HS-27A (cell line): ENCODE data around the gene ZBTB17.
A peak's percentile ranks its signal among the peaks of the same experiment; 100 is the strongest.
"Not testable (repeated sequence)": the region's sequence is repeated elsewhere in the genome, so short reads cannot be mapped to it uniquely, and the experiment has no call there.

ENCODE experiments used
- DNase-seq: peaks from one replicate; pipeline ENCODE4 v3.0.0-alpha.2; 2012; ENCODE audit warnings: low read depth, missing footprints

ZBTB17 gene

DNA sequence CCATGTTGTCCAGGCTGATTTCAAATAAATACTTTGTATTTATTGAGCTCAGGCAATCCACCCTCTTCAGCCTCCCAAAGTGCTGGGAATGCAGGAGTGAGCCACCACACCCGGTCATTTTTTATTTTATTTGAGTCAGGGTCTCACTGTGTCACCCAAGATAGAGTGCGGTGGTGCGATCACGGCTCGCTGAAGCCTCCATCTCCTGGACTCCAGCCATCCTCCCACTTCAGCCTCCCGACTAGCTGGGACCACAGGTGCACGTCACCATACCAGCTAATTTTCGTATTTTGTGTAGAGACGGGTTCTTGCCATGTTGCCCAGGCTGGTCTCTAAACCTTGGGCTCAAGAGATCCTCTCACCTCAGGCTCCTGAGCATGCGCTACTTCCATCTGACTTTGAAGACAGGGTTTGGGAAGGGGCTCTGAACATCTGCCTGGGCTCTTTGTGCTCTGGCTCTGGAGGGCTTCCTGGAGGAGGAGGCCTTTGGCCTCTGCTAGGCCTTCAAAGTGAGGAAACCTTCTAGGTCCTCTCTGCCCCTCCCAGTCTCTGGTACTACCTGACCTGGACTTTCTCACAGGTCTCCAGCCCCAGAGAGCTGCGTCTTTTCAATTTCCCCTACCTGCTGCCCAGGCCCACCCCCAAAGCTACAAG, 36.2 kb upstream of the ZBTB17 start:
- no peak for DNase-seq

DNA sequence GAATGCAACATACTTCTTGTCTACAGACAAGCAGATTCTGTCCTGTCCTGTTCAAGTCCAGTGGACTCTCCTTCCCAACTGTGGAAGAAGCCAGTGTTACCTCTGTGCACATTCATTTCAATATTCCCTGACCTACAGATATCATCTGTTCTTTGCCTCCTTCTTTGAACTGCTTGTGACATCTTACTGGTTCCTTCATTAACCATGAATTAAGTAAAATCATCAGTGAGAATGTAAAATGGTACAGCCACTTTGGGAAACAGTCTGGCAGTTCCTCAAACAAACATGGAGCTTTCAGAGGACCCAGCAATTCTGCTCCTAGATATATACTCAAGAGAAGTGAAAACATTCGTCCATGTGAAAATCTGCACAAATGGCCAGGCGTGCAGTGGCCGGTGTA, 34.9 kb upstream of the ZBTB17 start:
- DNase-seq = no peak

DNA sequence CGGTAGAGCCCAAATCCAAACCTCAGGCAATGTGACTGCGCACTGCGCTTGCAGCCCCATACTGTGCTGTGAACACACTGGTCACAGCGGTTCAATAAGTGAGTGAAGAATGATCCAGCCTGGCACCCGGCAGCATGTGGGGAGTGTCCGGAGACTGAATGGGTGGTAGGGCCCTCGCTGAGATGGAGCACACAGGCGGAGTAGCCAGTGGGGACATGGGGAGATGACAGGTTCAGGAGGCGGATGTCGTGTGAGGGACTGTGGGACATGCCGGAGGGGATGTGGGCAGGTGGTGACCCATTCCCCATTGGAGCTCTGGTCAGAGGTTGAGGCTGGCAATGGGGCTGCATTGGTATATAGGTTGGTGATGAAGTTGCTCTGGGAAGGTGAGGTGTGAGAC, 33.8 kb upstream of the ZBTB17 start:
- DNase-seq = no peak

DNA sequence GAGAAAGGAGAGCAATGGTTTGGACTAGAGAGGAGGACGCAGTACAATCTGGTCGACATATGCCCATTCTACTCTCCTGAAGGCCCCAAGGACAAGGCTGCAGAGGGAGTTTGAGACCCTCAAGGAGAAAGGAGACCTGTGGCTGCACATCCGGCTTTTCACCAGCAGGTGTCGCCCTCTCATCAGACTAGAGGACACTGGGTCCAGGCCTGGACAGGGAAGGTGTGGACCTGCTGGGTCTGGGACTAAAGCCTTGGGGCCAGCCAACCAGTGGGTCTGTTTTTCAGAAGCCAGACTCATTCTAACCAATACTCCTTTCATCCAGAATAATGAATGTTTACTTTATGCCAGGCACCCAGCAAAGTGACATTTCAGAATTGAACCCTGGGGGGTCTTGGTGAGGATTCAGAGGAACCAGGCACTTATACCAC, 33.1 kb upstream of the ZBTB17 start:
- DNase-seq = peak; percentile 51

DNA sequence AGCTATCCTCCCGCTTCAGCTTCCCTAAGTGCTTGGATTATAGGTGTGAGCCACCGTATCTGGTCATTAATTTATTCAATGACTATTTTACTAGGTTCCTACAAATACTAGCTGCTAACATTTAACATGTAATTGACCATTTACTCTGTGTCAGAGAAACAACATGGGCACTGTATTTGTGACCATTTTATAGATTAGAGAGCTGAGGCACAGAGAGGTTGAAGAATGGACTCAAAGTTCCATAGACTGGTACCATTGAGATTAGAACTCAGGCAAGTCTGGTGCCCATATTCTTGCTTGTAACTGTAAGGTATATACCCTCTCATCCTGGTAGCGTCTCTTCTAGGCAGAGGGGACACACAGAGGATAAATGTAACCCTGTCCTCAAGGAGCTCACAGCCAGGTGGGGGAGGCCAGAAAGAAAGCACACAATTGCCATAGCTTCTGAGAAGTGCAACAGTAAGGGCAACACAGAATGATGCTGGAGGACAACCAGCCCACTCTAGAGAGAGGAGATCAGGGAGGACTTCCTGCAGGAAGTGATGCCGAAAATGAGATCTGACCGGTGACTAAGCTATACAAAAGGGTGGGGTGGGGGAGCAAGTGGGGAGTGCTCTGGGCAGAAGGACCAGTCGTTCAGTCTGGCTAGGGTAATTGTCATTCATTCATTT, 31.9 kb upstream of the ZBTB17 start:
- no peak for DNase-seq

DNA sequence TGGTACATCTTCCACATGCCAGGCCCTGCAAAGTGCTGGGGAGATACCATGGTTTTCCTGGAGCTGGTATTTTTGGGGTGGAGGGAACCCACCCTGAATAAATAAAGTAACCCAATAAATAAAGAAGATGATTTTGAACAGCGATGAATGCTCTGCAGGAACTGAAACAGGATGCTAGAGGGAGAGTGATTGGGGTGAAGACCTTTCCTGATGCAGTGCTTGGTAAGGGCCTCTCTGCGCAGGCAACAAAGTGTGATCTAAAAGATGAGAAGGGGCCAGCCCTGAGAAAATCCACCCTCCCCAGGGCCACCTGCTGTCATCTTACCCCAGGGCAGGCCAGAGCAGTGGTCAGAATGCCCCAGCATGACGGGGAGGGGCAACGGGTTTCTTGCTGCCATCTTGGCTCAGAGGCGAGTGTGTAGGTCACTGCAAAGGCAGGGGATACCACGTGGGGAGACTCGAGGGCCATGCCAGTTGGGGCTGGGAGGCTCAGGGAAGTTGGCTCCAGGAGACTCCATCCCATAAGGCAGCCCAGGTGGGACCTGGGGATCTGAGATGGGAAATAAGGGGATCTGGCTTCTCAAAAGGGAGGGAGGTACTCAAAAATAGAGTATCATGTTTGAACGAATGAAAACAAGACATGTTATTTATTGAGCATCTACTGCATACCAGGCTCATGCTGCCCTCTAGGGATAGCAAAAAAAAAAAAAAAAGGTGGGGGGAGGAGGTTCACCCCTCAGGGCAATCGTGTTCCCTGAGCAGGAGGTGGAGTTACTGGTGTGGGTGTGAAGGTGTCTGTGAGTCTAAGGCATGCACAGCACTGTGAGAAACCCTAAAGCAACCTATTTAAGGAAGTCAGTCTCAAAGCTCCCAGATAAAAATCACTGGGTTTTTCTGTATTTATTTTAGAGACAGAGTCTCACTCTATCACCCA, 30.9 kb upstream of the ZBTB17 start:
- no peak for DNase-seq

DNA sequence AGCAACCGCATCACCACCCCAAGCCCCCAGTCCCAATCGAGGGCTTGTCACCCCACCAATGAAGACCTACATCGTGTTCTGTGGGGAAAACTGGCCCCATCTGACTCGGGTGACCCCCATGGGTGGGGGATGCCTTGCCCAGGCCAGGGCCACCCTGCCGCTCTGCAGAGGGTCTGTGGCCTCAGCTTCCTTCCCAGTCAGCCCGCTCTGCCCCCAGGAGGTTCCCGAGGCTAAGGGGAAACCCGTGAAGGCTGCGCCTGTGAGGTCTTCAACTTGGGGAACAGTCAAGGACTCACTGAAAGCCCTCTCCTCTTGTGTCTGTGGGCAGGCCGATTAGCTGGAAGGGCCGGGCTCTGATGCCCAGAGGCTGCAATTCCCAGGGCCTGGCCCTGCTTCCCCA, 30.1 kb upstream of the ZBTB17 start:
- DNase-seq = no peak

DNA sequence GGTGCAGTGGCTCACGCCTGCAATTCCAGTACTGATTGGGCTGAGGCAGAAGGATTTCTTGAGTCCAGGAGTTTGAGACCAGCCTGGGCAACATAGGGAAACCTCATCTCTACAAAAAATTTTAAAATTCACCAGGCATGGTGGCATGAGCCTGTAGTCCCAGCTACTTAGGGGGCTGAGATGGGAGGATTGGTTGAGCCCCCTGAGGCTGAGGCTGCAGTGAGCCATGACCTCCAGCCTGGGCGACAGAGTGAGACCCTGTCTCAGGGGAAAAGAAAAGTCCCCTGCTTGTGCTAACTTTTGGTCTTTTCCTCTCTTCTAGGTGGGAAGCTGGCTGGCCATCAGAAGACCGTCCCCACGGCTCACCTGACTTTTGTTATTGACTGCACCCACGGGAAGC, 29.7 kb upstream of the ZBTB17 start:
- no peak for DNase-seq

DNA sequence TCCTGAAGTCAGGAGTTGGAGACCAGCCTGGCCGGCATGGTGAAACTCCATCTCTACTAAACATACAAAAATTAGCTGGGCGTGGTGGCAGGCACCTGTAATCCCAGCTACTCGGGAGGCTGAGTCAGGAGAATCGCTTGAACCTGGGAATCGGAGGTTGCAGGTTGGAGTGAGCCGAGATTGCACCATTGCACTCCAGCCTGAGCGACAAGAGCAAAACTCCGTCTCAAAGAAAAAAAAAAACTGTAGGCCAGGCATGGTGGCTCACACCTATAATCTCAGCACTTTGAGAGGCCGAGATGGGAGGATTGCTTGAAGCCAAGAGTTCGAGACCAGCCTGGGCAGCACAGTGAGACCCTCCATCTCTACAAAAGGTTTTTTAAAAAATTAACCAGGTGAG, 25.4 kb upstream of the ZBTB17 start:
- not testable (repeated sequence) for DNase-seq

DNA sequence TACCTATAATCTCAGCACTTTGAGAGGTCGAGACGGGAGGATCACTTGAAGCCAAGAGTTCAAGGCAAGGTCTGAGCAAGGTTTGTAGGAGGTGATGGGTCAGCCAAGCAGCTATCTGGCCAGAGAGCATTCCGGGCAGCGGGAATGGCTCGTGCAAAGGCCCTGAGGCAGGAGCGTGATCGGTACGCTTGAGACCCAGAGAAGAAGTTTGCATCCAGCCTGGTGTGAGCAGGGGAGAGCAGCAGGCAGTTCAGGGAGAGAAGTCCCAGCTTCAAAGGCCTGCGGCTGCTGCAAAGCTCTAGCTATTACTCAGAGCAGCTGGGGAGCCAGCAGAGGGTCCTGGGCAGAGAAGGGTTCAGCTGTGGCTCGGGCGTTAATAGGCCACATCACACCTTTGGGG, 23.0 kb upstream of the ZBTB17 start:
- DNase-seq = no peak

DNA sequence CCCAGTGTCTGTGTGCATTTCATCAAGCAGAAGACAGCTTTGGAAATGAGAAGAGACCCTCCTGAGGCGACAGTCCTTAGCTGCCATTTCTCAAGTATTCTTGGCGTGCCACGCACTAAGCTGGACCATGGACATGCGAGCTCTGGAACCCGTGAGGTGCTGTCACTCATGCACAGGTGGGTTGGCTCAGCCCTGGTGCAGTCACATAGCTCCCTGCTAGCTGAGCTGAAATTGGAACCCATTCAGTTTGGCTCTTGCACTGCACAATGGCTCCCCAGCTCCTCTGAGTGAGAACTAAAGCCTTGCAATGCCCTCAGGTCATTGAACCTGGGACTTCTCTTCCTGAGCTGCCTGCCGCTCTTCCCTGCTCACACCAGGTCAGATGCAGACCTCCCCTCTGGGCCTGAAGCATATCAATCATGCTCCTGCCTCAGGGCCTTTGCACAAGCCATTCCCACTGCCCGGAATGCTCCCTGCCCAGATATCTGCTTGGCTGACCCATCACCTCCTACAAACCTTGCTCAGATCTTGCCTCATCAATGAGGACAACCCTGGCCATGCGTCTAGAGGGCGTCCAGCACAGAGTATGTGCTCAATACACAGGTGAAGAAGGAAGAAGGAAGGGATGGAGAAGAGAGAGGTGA, 21.9 kb upstream of the ZBTB17 start:
- DNase-seq = no peak

DNA sequence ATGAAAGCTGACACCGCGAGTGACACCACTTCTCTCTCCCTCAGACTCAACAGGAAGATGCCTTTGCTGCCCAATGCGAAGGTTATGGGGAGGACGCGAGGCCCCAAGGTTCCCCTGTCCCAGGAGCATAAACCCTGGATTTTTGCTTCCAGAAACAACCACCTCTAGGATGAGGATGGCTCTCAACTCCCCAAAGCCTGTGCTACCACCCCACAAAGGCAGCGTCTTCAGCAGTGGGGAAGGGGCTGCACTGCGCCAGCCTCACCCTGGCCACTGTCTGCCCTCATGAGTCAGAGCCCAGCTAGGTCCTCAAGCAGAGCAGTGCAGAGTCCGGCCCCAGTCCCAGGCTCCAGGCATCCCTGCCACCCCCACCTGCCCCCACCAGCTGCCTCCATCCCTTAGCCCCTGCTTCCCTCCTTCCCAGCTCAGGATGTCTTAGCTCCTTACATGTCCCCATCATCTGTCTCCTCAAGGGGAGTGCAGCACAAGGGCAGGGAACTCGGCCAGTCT, 21.2 kb upstream of the ZBTB17 start:
- DNase-seq = no peak

DNA sequence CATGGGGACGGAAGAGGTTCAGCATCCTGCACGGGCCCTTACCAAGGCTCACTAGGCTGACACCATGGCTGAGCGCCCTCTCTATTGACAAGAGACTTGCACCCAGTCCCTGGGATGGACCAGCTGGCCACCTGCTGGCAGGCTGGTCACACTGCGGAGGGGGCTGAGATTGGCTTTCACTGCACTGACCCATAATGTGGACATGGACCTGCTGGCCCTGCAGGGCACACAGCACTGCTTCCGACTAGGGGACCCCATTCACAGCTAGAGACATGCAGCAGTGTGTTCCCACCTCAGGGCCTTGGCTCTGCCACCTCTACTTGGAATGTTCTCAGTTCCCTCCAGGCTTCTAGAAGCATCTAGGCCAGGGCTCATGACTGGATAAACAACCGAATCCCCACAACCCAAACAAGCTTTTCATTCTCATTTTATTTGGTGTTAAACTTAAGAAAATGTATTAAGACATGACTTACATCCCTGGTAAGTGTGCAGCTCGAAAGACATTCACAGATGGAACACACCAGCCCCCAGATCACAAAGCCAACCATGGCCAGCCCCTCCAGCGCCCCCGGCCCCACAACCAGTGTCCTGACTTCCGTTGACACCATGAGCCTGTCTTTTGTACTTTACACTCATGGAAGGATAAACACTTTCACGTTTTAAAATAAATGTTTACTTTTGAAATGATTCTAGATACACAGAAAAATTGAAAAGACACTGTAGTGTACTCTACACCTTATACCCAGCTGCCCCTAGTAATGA, 18.9 kb upstream of the ZBTB17 start:
- DNase-seq = peak; percentile 59

DNA sequence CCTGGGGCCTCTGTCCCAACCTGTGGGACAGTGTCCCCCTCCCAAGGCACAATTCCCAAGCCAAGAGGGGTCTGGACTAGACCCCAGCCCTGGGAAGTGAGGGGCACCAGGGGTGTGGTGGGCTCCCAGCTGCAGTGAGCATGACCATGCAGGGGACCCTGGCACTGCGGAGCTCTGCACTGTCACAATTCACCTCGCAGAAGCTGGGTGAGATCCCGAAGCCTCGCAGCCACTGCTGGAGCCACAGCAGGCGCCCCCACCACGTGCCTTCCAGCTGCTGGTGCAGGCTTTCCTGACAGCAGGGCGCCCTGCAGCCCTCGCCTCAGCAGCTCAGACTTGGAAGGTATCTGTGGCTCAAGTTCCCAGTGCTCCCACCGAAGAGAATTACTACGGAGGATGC, 18.2 kb upstream of the ZBTB17 start:
- DNase-seq = no peak

DNA sequence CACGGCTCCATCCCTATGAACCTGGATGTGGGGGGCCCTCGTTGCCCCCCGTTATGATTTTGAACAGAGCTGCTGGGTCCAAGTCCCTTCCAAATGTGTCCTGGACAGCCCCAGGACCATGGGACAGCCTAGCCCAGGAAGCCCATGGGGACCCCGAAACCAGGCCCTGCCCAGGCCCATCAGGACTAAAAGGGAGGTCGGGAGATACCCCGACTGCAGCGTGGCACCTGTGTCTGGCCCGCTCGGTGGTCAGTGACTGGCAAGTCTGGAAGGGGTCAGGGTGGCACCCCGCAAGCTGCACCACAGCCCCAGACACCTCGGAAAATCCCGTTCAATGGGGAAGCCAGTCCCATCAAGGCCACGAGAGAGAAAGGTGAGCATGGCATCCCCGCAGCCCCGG, 17.8 kb upstream of the ZBTB17 start:
- DNase-seq = no peak

DNA sequence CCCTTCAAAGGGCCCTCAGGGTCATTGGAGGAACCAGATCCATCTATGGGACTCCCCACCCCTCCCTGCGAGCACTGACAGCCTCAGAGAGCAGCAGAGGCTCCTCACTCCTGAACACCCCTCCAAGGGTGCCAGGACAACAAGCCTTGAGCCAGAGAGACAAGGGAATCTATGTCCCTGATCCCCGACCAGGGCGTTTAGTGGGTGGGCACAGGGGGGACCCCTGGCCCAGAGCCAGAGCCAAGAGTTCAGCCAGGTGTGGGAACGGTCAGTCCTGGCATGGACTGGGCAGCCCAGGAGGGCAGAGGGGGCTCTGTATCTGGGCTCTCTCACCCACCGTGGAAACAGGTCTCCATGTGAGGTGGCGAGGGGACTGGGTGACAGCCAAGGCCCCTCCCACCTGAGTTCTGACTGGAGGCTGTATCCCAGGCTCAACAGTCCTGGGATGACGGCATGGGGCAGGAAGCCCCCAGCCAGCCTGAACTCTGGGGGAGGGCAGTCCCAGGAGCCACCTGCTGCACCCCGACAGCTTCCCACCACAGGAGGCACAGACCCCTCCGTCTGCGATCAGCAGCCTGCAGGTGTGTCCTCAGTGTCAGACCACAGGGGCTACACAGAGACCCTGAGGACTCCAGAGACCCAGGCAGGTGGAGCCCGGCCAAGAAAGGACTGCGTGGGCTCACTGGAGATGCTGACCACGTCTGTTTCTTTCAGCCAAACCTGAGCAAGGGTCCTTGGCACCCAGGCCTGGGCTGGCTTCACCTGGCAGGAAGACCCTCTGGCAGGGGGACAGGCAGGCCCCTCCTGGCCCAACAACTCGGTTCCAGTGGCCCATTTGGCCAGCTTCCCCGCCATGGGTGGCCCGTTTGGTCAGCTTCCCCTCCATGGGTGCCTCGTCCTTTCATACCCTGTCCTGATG, 16.9 kb upstream of the ZBTB17 start:
- DNase-seq = no peak

DNA sequence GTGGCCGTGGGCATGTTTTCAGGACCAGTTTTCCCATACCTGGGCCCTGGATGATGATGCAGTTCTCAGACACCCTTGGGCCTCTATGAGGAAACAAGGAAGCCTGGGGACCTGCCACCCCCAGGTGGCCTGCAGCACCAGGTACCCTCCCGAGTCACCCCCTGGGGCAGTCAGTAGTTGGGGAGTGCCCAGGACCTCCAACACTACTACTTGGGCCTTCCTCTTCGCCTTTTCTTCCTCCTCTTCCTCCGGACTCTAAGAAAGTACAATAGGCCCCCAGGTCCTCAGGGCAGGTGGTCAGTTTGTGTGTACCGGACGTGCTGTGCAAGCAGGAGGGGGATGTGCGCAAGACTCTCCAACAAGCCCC, 16.3 kb upstream of the ZBTB17 start:
- DNase-seq = no peak

DNA sequence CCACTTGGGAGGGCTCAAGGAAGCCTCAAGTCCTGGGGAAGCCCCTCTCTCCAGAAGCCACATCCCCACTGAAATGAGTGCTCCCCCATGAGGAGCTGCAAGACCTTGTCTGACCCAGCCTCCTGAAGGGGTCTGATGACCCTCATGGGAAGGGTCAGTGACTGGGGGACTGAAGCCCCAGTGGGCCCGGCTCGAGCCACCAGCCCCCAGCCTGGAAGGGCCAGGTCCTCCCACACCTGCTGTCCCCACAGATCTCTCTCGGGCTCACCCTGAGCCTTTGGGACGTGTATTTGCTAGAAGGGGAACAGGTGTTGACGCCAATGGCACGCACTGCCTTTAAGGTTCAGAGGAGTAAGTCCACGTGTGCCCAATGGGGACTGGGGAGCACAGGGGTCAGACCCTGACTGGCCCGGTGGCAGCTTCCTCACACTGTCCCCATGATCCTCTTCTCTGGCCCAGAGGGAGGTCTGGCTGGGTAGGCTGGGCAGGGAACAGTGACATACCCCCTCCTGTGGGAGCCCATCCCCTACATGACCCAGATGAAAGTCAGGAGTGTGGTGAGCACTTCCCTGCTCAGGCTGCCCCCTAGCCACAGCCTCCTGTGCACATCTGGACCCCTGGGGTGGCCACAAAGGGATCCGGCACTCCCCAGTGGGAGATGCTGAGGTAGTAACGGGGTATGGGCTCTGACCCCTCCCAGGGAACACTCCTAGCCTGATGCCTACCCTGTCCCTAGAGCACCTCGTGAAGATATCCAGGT, 15.7 kb upstream of the ZBTB17 start:
- DNase-seq = no peak

DNA sequence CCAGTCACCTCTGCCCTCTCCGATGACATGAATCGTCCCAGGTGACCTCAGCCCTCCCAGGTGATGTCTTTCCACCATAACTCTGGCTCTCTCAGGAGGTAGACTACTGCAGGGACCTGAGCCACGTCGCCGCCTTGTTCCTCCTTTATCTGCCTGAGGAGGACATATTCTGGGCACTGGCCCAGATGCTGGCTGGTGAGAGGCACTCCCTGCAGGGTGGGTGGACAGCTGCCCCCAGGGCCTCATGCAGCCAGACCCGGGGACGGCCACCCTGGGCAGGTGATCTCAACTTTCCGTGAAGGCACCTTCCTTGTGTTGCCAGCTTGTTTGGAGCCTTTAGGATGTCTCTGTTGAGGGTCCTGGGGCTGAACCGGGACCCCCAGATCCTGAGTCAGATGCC, 13.9 kb upstream of the ZBTB17 start:
- no peak for DNase-seq
